Colon (tissue), 2 donors: ENCODE data around the gene AIMP2.
"Not testable (repeated sequence)": the region's sequence is repeated elsewhere in the genome, so short reads cannot be mapped to it uniquely, and the experiment has no call there.

Source experiments
- FAIRE-seq: peaks from 2 replicates; lab custom pipeline; 2012; peaks lifted over from hg19 to GRCh38; lab: Jason Lieb, UNC
- donor health status: control.
- donor health status: control.

AIMP2 gene

DNA sequence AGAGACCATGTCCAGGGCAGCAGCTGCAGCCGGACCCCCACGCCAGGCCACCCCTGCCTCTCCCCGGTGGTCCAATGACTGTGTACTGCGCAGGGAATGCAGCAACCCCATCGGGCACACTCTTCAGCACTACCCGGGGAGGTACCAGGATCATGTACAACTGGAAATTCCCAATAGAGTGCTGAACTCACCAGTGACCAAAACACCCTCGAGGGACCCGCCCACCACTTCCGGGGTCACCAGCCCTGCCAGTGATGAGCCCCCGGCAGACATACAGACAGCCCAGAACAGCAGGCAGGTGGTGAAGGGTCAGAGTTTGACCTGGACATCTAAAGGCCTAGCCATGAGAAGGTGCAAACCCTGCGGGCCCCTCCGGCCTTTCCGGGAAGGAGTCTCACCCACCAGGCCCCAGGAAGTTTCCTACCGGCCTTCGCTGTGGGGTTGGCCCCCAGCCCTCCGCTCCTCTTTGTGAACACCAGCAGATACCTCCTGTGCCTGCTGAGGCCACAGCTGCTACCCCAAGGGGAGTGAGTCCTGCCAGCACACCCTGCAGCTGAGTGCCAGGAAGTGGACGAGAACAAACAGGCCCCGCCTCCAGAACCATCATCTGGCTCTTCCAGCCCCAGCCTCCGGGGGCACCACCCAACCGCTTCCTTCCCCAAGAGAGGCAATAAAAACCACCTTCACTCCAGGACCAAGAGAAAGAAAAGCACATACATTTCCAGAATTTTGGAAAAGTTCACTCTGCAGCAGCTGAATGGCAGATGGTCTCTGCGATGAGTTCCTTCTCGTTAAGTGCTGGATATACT is 17.1 kb downstream of the AIMP2 start:
- FAIRE-seq: no peak

- FAIRE-seq: no peak
Measured at GRCh38 chr7:6026820-6027311, 17.8 kb downstream of the AIMP2 start.

DNA sequence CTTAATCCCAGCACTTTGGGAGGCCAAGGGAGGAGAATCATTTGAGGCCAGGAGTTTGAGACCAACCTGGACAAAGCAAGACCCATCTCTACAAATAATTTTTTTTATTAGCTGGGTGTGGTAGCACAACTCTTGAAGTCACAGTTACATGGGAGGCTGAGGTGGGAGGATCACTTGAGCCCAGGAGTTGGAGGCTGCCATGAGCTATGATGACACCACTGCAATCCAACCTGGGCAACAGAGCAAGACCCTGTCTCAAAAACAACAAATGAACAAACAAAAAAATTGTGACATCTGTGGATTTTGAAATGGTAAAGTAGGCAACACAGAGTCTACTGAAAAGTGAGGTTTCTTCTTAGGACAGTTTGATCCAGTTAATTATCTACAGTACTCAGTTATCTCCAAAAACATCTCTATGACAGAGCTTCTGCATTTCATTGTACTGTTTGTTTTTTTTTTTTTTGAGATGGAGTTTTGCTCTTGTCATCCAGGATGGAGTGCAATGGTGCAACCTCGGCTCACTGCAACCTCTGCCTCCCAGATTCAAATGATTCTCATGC is 18.8 kb downstream of the AIMP2 start:
- FAIRE-seq: no peak

DNA sequence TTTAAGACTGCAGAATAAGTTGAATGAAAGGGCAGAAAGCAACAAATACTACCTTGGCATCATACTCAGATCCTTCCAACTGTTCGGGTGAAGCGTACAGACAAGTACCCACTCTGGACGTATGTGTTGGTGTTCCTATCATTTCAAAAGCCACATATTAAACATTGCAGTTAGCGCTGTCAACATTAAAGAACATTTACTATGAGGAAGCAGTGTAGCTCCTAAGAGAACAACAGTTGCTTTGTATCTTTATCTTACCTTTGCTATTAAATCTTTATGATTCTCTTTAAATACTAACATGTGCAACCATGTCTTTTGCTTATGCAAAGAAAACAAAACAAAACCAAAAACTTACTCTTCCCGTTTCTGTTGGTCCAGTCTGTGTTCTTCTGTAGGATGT is 19.5 kb downstream of the AIMP2 start:
- FAIRE-seq: no peak

GRCh38 chr7:6030988-6031387 is 21.9 kb downstream of the AIMP2 start, which contains the start of gene ANKRD61:
Gene ANKRD61, plus strand, starts transcription at chr7:6031376. Its CDS starts 0 bp downstream, at chr7:6031376.
- no peak for FAIRE-seq

- FAIRE-seq: no peak
Measured at GRCh38 chr7:6031567-6031966, 22.5 kb downstream of the AIMP2 start.

DNA sequence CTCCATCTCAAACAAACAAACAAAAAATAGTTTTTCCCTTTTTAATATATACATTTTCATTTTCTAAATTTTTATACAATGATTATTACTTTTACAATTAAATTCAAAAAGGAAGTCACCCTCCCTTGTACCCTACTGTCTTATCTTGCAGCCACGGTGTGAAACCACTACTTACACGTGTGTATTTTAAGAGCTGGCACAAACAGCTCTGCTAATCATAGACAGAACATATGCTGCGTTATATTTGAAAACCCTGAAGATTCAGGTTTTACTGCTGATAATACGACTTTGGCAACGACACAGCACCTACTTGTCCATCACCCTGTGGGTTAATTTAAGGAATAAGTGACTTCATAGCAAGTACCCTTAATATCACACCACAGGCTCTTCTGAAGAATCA is 23.1 kb downstream of the AIMP2 start:
- FAIRE-seq: no peak

- no peak for FAIRE-seq
Measured at GRCh38 chr7:6032641-6033040, 23.6 kb downstream of the AIMP2 start.

GRCh38 chr7:6035165-6035564 is 26.1 kb downstream of the AIMP2 start:
- FAIRE-seq: no peak

DNA sequence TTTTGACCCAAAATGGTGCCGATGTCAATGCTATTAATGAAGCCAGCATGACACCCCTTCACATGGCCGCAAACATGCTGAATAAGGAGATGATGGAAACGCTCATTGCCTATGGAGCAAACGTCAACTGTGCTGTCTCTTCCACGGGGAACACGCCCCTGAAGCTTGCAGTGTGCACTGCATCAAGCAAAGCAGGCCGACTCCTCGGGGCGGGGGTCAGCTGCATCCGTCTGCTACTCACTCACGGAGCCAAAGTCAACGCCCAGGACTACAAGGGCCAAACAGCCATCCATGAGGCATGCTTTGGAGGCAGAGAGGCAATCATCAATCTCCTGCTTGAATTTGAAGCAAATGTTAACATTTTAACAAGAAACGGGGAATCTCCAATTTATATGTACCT is 26.6 kb downstream of the AIMP2 start:
- FAIRE-seq: no peak

DNA sequence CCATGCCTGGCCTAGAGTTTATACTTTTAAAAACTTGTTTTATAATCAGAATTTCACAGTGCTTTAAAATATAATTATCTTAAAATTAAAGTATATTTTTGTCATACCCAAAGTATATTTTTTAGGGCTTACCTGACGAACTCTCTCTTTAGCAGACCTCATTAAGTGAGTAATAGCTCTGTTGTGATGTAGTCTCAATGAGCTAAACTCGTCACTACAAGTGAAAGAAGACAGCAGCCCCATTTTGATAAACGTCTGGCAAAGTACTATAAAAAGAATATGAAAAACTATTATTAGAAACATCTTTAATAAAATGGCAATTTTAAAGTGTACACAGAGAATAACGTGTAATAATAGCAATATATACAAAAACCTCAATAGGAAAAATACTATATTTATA is 40.7 kb downstream of the AIMP2 start:
- no peak for FAIRE-seq

- not testable (repeated sequence) for FAIRE-seq
Measured at GRCh38 chr7:6051185-6051584, 42.1 kb downstream of the AIMP2 start.

GRCh38 chr7:6056616-6057015 is 47.5 kb downstream of the AIMP2 start:
- no peak for FAIRE-seq

- FAIRE-seq: no peak
Measured at GRCh38 chr7:6057316-6058129, 48.5 kb downstream of the AIMP2 start.

DNA sequence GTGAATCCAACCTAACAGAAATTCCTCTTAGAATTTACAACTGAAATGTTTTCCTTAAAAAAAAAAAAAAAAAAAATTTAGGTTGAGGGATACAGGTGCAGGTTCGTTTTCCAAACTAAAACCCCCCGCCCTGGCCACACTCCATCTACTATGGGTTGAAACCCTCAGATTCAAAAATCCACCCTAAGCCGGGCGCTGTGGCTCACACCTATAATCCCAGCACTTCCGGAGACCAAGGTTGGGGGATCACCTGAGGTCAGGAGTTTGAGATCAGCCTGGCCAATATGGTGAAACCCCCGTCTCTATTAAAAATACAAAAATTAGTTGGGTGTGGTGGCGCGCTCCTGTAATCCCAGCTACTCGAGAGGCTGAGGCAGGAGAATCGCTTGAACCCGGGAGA is 50.9 kb downstream of the AIMP2 start:
- not testable (repeated sequence) for FAIRE-seq

GRCh38 chr7:6071406-6071805 is 62.3 kb downstream of the AIMP2 start:
- FAIRE-seq: no peak
